H1 (cell line): Measurements from ENCODE around the gene GEN1. TPM values are rescaled to one million over a fixed set of nuclear protein-coding genes. Genes with fewer than 3 reads are reported as not detected.

Experiments used
- CTCF ChIA-PET: fragments of 300-600 bp; sonication (Branson Sonifier 250); formaldehyde crosslinking; loops from one replicate; lab custom pipeline; 2021; ENCODE audit not compliant: partially characterized antibody; lab: Charles Lee
- POLR2A ChIA-PET: fragments of 300-600 bp; sonication (Branson Sonifier 250); formaldehyde crosslinking; loops from one replicate; lab custom pipeline; 2021; ENCODE audit warnings: inconsistent platforms; ENCODE audit not compliant: partially characterized antibody; lab: Charles Lee
- DNase-seq, 2 experiments: peaks; one replicate each; pipeline versions ENCODE4 v3.0.0 to v3.0.0-alpha.2; 2010 to 2022; ENCODE audit warnings: low spot score in 2 of 2, low read depth in 1 of 2, mixed read lengths in 1 of 2
- FAIRE-seq: peaks from 2 replicates; lab custom pipeline; 2011; peaks lifted over from hg19 to GRCh38; lab: Jason Lieb, UNC
- H2AFZ ChIP-seq: 2 replicates; pipeline ENCODE4 v1.8.1; 2012; ENCODE audit warnings: low read length, inconsistent platforms
- H2AK5ac ChIP-seq: 2 replicates; pipeline ENCODE4 v1.6.1; 2013; ENCODE audit warnings: low read depth, low read length
- H2BK120ac ChIP-seq: replicated peaks from 2 replicates; pipeline ENCODE3; 2013; ENCODE audit warnings: low read depth, low read length, inconsistent platforms
- H2BK12ac ChIP-seq: 2 replicates; pipeline ENCODE4 v1.6.1; 2013; ENCODE audit warnings: low read depth, low read length
- H2BK15ac ChIP-seq: 2 replicates; pipeline ENCODE4 v1.6.1; 2013; ENCODE audit warnings: low read length
- H2BK20ac ChIP-seq: 2 replicates; pipeline ENCODE4 v1.6.1; 2013; ENCODE audit warnings: low read length
- H2BK5ac ChIP-seq: 2 replicates; pipeline ENCODE4 v1.6.1; 2013; ENCODE audit warnings: low read depth, low read length
- H3K14ac ChIP-seq: 2 replicates; pipeline ENCODE4 v1.6.1; 2013; ENCODE audit warnings: inconsistent platforms; ENCODE audit not compliant: insufficient read length
- H3K18ac ChIP-seq: 2 replicates; pipeline ENCODE4 v1.6.1; 2013; ENCODE audit warnings: low read length; ENCODE audit errors: extremely low read depth
- H3K23ac ChIP-seq: 2 replicates; pipeline ENCODE4 v1.6.1; 2013; ENCODE audit warnings: inconsistent platforms; ENCODE audit not compliant: insufficient read length
- H3K23me2 ChIP-seq: 2 replicates; pipeline ENCODE4 v1.6.1; 2013; ENCODE audit warnings: low read depth, low read length
- H3K27ac ChIP-seq: 2 replicates; pipeline ENCODE4 v1.6.1; 2011; ENCODE audit warnings: low read depth, low read length, inconsistent platforms
- H3K27me3 ChIP-seq, 4 experiments: replicated peaks in 1 of 4; 1 replicate in 1 of 4; 2 replicates in 3 of 4; pipeline versions ENCODE4 v1.6.1 to v1.8.1; 2011 to 2013; ENCODE audit warnings: low read length in 3 of 4, mild to moderate bottlenecking in 3 of 4, inconsistent platforms in 2 of 4, mixed read lengths in 2 of 4, moderate library complexity in 1 of 4; ENCODE audit not compliant: control insufficient read depth in 3 of 4, insufficient read depth in 3 of 4; ENCODE audit errors: extremely low read depth in 1 of 4
- H3K36me3 ChIP-seq, 4 experiments: 2 replicates each; pipeline versions ENCODE4 v1.6.1 to v1.8.1; 2011 to 2013; ENCODE audit warnings: mild to moderate bottlenecking in 4 of 4, low read length in 3 of 4, moderate library complexity in 2 of 4, control low read depth in 1 of 4, inconsistent platforms in 1 of 4; ENCODE audit not compliant: insufficient read depth in 4 of 4, control insufficient read depth in 2 of 4
- H3K4ac ChIP-seq: replicated peaks from 2 replicates; pipeline ENCODE3; 2013; ENCODE audit warnings: low read length, low read depth, mixed read lengths, inconsistent platforms; ENCODE audit not compliant: insufficient read length
- H3K4me1 ChIP-seq, 4 experiments: replicated peaks in 1 of 4; 1 replicate in 1 of 4; 2 replicates in 3 of 4; pipeline versions ENCODE4 v1.6.1 to v1.8.1; 2011 to 2013; ENCODE audit warnings: low read length in 3 of 4, inconsistent platforms in 2 of 4, mixed read lengths in 1 of 4; ENCODE audit not compliant: insufficient read depth in 4 of 4, control insufficient read depth in 3 of 4
- H3K4me2 ChIP-seq, 2 experiments: 2 replicates each; pipeline versions ENCODE4 v1.6.1 to v1.8.1; 2011 to 2013; ENCODE audit warnings: low read depth in 2 of 2, low read length in 2 of 2, control low read depth in 1 of 2, inconsistent platforms in 1 of 2, mild to moderate bottlenecking in 1 of 2; ENCODE audit not compliant: insufficient read depth in 1 of 2
- H3K4me3 ChIP-seq, 4 experiments: fragments of 200-600, 300-600 bp in 1 of 4; sonication (generic), shearing (Covaris generic), sonication (Bioruptor Twin) in 1 of 4; 2 replicates each; pipeline versions ENCODE4 v1.5.1 to v1.8.1; 2011 to 2016; ENCODE audit warnings: low read length in 4 of 4, low read depth in 3 of 4, control low read depth in 2 of 4, inconsistent platforms in 2 of 4, mild to moderate bottlenecking in 2 of 4, mixed read lengths in 1 of 4, moderate library complexity in 1 of 4; ENCODE audit not compliant: insufficient read depth in 2 of 4; ENCODE audit errors: extremely low read depth in 1 of 4
- H3K56ac ChIP-seq: replicated peaks from 2 replicates; pipeline ENCODE3; 2013; ENCODE audit warnings: low read depth, mild to moderate bottlenecking, mixed read lengths, low read length, inconsistent platforms; ENCODE audit not compliant: insufficient read length
- H3K79me1 ChIP-seq: 2 replicates; pipeline ENCODE4 v1.6.1; 2013; ENCODE audit warnings: low read depth, low read length, control low read depth
- H3K79me2 ChIP-seq, 2 experiments: 2 replicates each; pipeline versions ENCODE4 v1.6.1 to v1.8.1; 2012 to 2013; ENCODE audit warnings: low read length in 2 of 2, mild to moderate bottlenecking in 2 of 2, inconsistent platforms in 1 of 2; ENCODE audit not compliant: insufficient read depth in 2 of 2, control insufficient read depth in 1 of 2
- H3K9ac ChIP-seq, 4 experiments: replicated peaks in 1 of 4; 1 replicate in 1 of 4; 2 replicates in 3 of 4; pipeline versions ENCODE4 v1.6.1 to v1.8.1; 2011 to 2013; ENCODE audit warnings: low read depth in 3 of 4, low read length in 3 of 4, control low read depth in 2 of 4, mild to moderate bottlenecking in 2 of 4, moderate library complexity in 2 of 4, inconsistent platforms in 1 of 4; ENCODE audit errors: extremely low read depth in 1 of 4
- H3K9me3 ChIP-seq, 2 experiments: 2 replicates each; pipeline versions ENCODE4 v1.6.1 to v1.8.1; 2012 to 2013; ENCODE audit warnings: mild to moderate bottlenecking in 2 of 2, moderate library complexity in 2 of 2, control low read depth in 1 of 2, inconsistent platforms in 1 of 2, low read depth in 1 of 2, low read length in 1 of 2, mixed read lengths in 1 of 2; ENCODE audit not compliant: insufficient read depth in 2 of 2
- H4K20me1 ChIP-seq, 2 experiments: replicated peaks in 1 of 2; 2 replicates each; pipeline versions ENCODE3 to v1.8.1; 2011 to 2013; ENCODE audit warnings: inconsistent platforms in 2 of 2, low read length in 2 of 2, mild to moderate bottlenecking in 1 of 2; ENCODE audit not compliant: insufficient read depth in 2 of 2, control insufficient read depth in 1 of 2
- H4K5ac ChIP-seq: 2 replicates; pipeline ENCODE4 v1.6.1; 2013; ENCODE audit warnings: low read length, low read depth, mixed read lengths, inconsistent platforms; ENCODE audit not compliant: insufficient read length
- H4K8ac ChIP-seq: 2 replicates; pipeline ENCODE4 v1.8.0; 2013; ENCODE audit warnings: mild to moderate bottlenecking, moderate library complexity, low read length, inconsistent platforms; ENCODE audit not compliant: insufficient read depth; ENCODE audit errors: extremely low read depth
- H4K91ac ChIP-seq: replicated peaks from 2 replicates; pipeline ENCODE3; 2013; ENCODE audit warnings: low read length, mixed read lengths, inconsistent platforms; ENCODE audit not compliant: insufficient read length
- CEBPB ChIP-seq: IDR thresholded peaks from 2 replicates; pipeline ENCODE4 v1.6.1; 2012; ENCODE audit warnings: low read depth, low read length
- CHD2 ChIP-seq: IDR thresholded peaks from 2 replicates; pipeline ENCODE4 v1.6.1; 2012; ENCODE audit warnings: low read length, improper control_type of control experiment
- KDM5A ChIP-seq: fragments of 200-600 bp; IDR thresholded peaks from 2 replicates; pipeline ENCODE4 v1.7.1; 2012; ENCODE audit warnings: mild to moderate bottlenecking, low read length, inconsistent platforms, mixed read lengths
- NRF1 ChIP-seq: IDR thresholded peaks from 2 replicates; pipeline ENCODE4 v1.6.1; 2011; ENCODE audit warnings: mild to moderate bottlenecking, low read depth, low read length, improper control_type of control experiment
- POLR2AphosphoS5 ChIP-seq: IDR thresholded peaks from 2 replicates; pipeline ENCODE4 v1.6.1; 2011; ENCODE audit warnings: low read depth, low read length
- RAD21 ChIP-seq, 2 experiments: IDR thresholded peaks in 1 of 2; conservative IDR thresholded peaks in 1 of 2; 2 replicates each; pipeline ENCODE4 v1.6.1; 2011; ENCODE audit warnings: low read depth in 2 of 2, low read length in 2 of 2, improper control_type of control experiment in 1 of 2, inconsistent platforms in 1 of 2, mild to moderate bottlenecking in 1 of 2, moderate library complexity in 1 of 2
- SAP30 ChIP-seq: fragments of 300-600 bp; sonication (generic); IDR thresholded peaks from 2 replicates; pipeline ENCODE4 v1.7.1; 2012; ENCODE audit warnings: low read length, moderate library complexity, mild to moderate bottlenecking, inconsistent platforms; ENCODE audit not compliant: insufficient read depth, insufficient replicate concordance
- SIN3A ChIP-seq, 2 experiments: IDR thresholded peaks in 1 of 2; conservative IDR thresholded peaks in 1 of 2; 2 replicates each; pipeline ENCODE4 v1.6.1; 2011 to 2012; ENCODE audit warnings: low read length in 2 of 2, improper control_type of control experiment in 1 of 2, low read depth in 1 of 2, mild to moderate bottlenecking in 1 of 2
- SP1 ChIP-seq: IDR thresholded peaks from 2 replicates; pipeline ENCODE4 v1.6.1; 2011; ENCODE audit warnings: low read depth, low read length
- SUZ12 ChIP-seq: fragments of 200-600 bp; sonication (generic); IDR thresholded peaks from 2 replicates; pipeline ENCODE4 v1.6.1; 2012; ENCODE audit warnings: mild to moderate bottlenecking, inconsistent platforms, low read length, moderate library complexity, mixed read lengths
- YY1 ChIP-seq: IDR thresholded peaks from 2 replicates; pipeline ENCODE4 v1.6.1; 2011; ENCODE audit warnings: low read depth, mild to moderate bottlenecking, low read length
- ZNF274 ChIP-seq: IDR thresholded peaks from 2 replicates; pipeline ENCODE4 v1.7.0; 2012; ENCODE audit warnings: low read length, borderline replicate concordance; ENCODE audit errors: extremely low read depth
- WGBS, 2 experiments: shearing (Covaris generic) in 1 of 2; methylation state at CpG; one replicate each; pipeline versions ENCODE4 v1.1.6 to v1.1.7; 2013 to 2015; ENCODE audit warnings: low lambda C conversion rate in 2 of 2, mixed read lengths in 2 of 2, inconsistent platforms in 1 of 2, low coverage in 1 of 2, missing lambda C conversion rate in 1 of 2; ENCODE audit not compliant: insufficient replicate concordance in 2 of 2, insufficient coverage in 1 of 2, insufficient read length in 1 of 2; ENCODE audit errors: extremely low coverage in 1 of 2, missing lambda C conversion rate in 1 of 2; 5-methylcytosine and 5-hydroxymethylcytosine counted together
- polyA plus RNA-seq, 7 experiments: library from polyadenylated mRNA; depleted of rRNA in 3 of 7; stranded (reverse) in 5 of 7; unstranded in 2 of 7; fragments of >200 nt in 5 of 7; fragments of 200-250 nt in 2 of 7; gene quantifications; 1 replicate in 5 of 7; 2 replicates in 1 of 7; 4 replicates in 1 of 7; pipeline versions ENCODE4 v1.2.1 to v1.2.3, GENCODE V29; 2011 to 2013; ENCODE audit warnings: missing spikeins in 2 of 7, mixed read lengths in 2 of 7
- total RNA-seq: library from RNA; stranded (reverse); fragmentation: NEBNext Ultra II Directional; extraction: Animal tissue kit (Norgen Biotek cat#: 25700); gene quantifications from 2 replicates; pipeline ENCODE4 v1.2.1, GENCODE V29; 2021
- TF ChIP-seq, protein P1 (sequence below): IDR thresholded peaks from 2 replicates; pipeline ENCODE4 v1.6.1; 2012; ENCODE audit warnings: inconsistent platforms
- TF ChIP-seq, protein P2 (sequence below): IDR thresholded peaks from 2 replicates; pipeline ENCODE4 v1.6.1; 2011; ENCODE audit warnings: low read depth, mild to moderate bottlenecking, low read length; ENCODE audit not compliant: insufficient read depth

Gene GEN1
- total and polyA plus RNA-seq, 2 of the 8 experiments (the other 6 are each of a cell fraction or from before 2014, with no cell fraction given): 6.9 to 19.2 TPM

DNA sequence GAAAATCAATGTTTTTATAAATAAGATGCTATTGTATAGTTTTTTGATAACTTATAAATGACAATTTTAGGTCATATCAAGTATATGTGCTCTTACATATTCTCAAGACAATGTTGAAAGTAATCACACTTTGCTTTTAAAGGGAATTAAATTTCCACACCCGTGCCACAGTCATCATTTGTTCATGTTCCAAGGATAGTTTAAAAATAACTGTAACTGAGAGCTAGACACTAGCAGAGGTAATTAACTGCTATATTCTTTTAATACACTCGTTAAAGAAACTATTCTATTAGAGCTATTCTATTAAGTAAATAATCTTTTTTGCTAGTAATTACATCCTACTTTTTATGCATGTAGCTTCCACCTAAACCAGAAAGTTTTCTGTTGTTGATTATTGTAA lies 18.0 kb downstream of the GEN1 start:
- Histone ChIP-seq H3K27ac (no peak overlapping the region), H4K8ac (no peak overlapping the region), H3K23me2 (no peaks in the 10 kb centered on the region), H4K91ac (no peak overlapping the region), H2BK5ac (no peak overlapping the region), H2BK20ac (no peak overlapping the region), H3K27me3 (no peaks in the 10 kb centered on the region), H3K4ac (no peak overlapping the region), H3K79me2 (no peaks in the 10 kb centered on the region), H3K9ac (no peak overlapping the region), H3K4me1 (no peaks in the 10 kb centered on the region), H4K5ac (no peak overlapping the region), H2BK120ac (no peak overlapping the region), H4K20me1 (no peaks in the 10 kb centered on the region), H3K23ac (no peak overlapping the region), H3K79me1 (no peaks in the 10 kb centered on the region), H3K18ac (no peak overlapping the region), H3K36me3 (peaks cover 5 to 56% (median 16%) of the 10 kb centered on the region in 4 experiments; a peak in 5 of 8 replicates), H3K56ac (no peak overlapping the region), H2AFZ (no peak overlapping the region), H3K4me3 (no peak overlapping the region), H2BK12ac (no peak overlapping the region), H3K14ac (no peak overlapping the region), H2BK15ac (no peak overlapping the region), H2AK5ac (no peak overlapping the region), H3K9me3 (no peaks in the 10 kb centered on the region), H3K4me2 (no peak overlapping the region)
- WGBS, 2 experiments: 91% methylated on average over 2 of the region's 2 CpGs; no CpG with 5 or more reads in 1 of the 2 experiments
- FAIRE-seq: no peak
- ChIA-PET CTCF (interaction anchor here (1.0 to 1.6 kb wide), 2 partner anchors 52 to 59 kb away, joined by 3 to 4 read pairs; no protein-coding TSS in a partner anchor), POLR2A (no interaction called here)
- DNase-seq: no peak
- TF ChIP-seq CHD2 (no peak), SAP30 (no peak), RAD21 (IDR thresholded peaks at IDR 0.05 in 1 of 2, conservative IDR thresholded peaks at IDR 0.05 in 1 of 2; ENCODE audit: low read depth in 2 of 2, low read length in 2 of 2) (no peak), CEBPB (no peak), SP1 (no peak), ZNF274 (no peak), YY1 (no peak), KDM5A (no peak), POLR2AphosphoS5 (no peak), SIN3A (conservative IDR thresholded peaks at IDR 0.05 in 1 of 2, IDR thresholded peaks at IDR 0.05 in 1 of 2; ENCODE audit: low read depth in 1 of 2, low read length in 2 of 2) (no peak), NRF1 (no peak), SUZ12 (no peak)
- TF ChIP-seq, protein P1, sequence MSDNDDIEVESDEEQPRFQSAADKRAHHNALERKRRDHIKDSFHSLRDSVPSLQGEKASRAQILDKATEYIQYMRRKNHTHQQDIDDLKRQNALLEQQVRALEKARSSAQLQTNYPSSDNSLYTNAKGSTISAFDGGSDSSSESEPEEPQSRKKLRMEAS: no peak
- TF ChIP-seq, protein P2, sequence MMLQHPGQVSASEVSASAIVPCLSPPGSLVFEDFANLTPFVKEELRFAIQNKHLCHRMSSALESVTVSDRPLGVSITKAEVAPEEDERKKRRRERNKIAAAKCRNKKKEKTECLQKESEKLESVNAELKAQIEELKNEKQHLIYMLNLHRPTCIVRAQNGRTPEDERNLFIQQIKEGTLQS: no peak
